K562 (cell line): ENCODE results near the gene COPG2. TPM values are rescaled to one million over a fixed set of nuclear protein-coding genes. Genes with fewer than 3 reads are reported as not detected.

Source experiments
- ATAC-seq: fragments of 200-7000 bp; cut with Tn5 transposase; 3 replicates; pipeline ENCODE4 v1.9.1; 2020; ENCODE audit warnings: moderate library complexity
- BruUV-seq: library from RNA; stranded (reverse); fragments of 400-500 nt; replicated peaks from 2 replicates; lab custom pipeline; 2021; lab: Mats Ljungman, UMichigan
- CTCF ChIA-PET: fragments of 300-600 bp; formaldehyde crosslinking; extraction: SDS; loops from one replicate; lab custom pipeline; 2021; ENCODE audit warnings: low intra/inter-chr PET ratio; lab: Yijun Ruan, JAX
- POLR2A ChIA-PET: fragments of 300-600, 350-650 bp; sonication (Branson Sonifier 250); formaldehyde crosslinking; extraction: SDS; loops from one replicate; lab custom pipeline; 2021; ENCODE audit warnings: antibody characterized with exemption, inconsistent platforms; lab: Yijun Ruan, JAX
- DNase-seq, 4 experiments: peaks; one replicate each; pipeline versions ENCODE4 v3.0.0 to v3.0.0-alpha.2; 2011 to 2018; ENCODE audit warnings: low spot score in 3 of 4, mixed read lengths in 3 of 4; ENCODE audit errors: extremely low read depth in 1 of 4
- FAIRE-seq: peaks from 2 replicates; lab custom pipeline; 2011; peaks lifted over from hg19 to GRCh38; lab: Jason Lieb, UNC
- H2AFZ ChIP-seq: 2 replicates; pipeline ENCODE4 v1.6.0; 2011; ENCODE audit warnings: low read depth, low read length, control low read depth, inconsistent platforms
- H3K27ac ChIP-seq: fragments of 200-600 bp; 3 replicates; pipeline ENCODE4 v1.8.0; 2011; ENCODE audit warnings: low read depth, mild to moderate bottlenecking, control low read depth, inconsistent platforms, low read length, moderate library complexity, mixed read lengths; ENCODE audit errors: extremely low read depth
- H3K27me3 ChIP-seq, 2 experiments: fragments of 300-600 bp in 1 of 2; 2 replicates in 1 of 2; 3 replicates in 1 of 2; pipeline versions ENCODE4 v1.6.0 to v1.8.0; 2011; ENCODE audit warnings: inconsistent platforms in 2 of 2, low read length in 2 of 2, mild to moderate bottlenecking in 1 of 2, mixed read lengths in 1 of 2, moderate library complexity in 1 of 2; ENCODE audit not compliant: control insufficient read depth in 2 of 2, insufficient read depth in 2 of 2
- H3K36me3 ChIP-seq: fragments of 300-600 bp; 3 replicates; pipeline ENCODE4 v1.8.0; 2011; ENCODE audit warnings: mild to moderate bottlenecking, low read length, inconsistent platforms; ENCODE audit not compliant: control insufficient read depth, insufficient read depth
- H3K4me1 ChIP-seq, 2 experiments: fragments of 200-600 bp in 1 of 2; replicated peaks in 1 of 2; 2 replicates in 1 of 2; 3 replicates in 1 of 2; pipeline versions ENCODE4 v1.5.1 to v1.8.0; 2011; ENCODE audit warnings: inconsistent platforms in 2 of 2, low read length in 2 of 2, mild to moderate bottlenecking in 1 of 2, mixed read lengths in 1 of 2, moderate library complexity in 1 of 2; ENCODE audit not compliant: control insufficient read depth in 2 of 2, insufficient read depth in 2 of 2
- H3K4me2 ChIP-seq: 2 replicates; pipeline ENCODE4 v1.6.1; 2011; ENCODE audit warnings: low read length, control low read depth, inconsistent platforms, mixed read lengths; ENCODE audit not compliant: insufficient read depth
- H3K4me3 ChIP-seq: fragments of 200-600 bp; sonication (generic), shearing (Covaris generic); 2 replicates; pipeline ENCODE4 v1.5.1; 2016; ENCODE audit warnings: control low read depth, inconsistent platforms
- H3K79me2 ChIP-seq: fragments of 200-600 bp; 3 replicates; pipeline ENCODE4 v1.8.0; 2011; ENCODE audit warnings: low read length, inconsistent platforms; ENCODE audit not compliant: control insufficient read depth, insufficient read depth
- H3K9ac ChIP-seq, 2 experiments: 2 replicates each; pipeline versions ENCODE4 v1.6.0 to v1.6.1; 2011; ENCODE audit warnings: low read depth in 2 of 2, low read length in 2 of 2, control low read depth in 1 of 2, inconsistent platforms in 1 of 2, mild to moderate bottlenecking in 1 of 2, mixed read lengths in 1 of 2; ENCODE audit not compliant: insufficient read depth in 1 of 2
- H3K9me1 ChIP-seq: one replicate; pipeline ENCODE4 v1.6.0; 2011; ENCODE audit warnings: inconsistent platforms, mild to moderate bottlenecking, low read length, moderate library complexity; ENCODE audit not compliant: control insufficient read depth, insufficient read depth
- H3K9me3 ChIP-seq: replicated peaks from 2 replicates; pipeline ENCODE4 v1.5.1; 2011; ENCODE audit warnings: low read depth, low read length, inconsistent platforms; ENCODE audit not compliant: control insufficient read depth, insufficient read depth
- H4K20me1 ChIP-seq: replicated peaks from 2 replicates; pipeline ENCODE4 v1.6.1; 2011; ENCODE audit warnings: low read length, inconsistent platforms, mixed read lengths; ENCODE audit not compliant: control insufficient read depth, insufficient read depth
- IFI16 ChIP-seq: fragments of 250-450 bp; sonication (Bioruptor Pico); IDR thresholded peaks from 2 replicates; pipeline ENCODE4 v2.1.2; 2022; ENCODE audit warnings: mild to moderate bottlenecking, inconsistent platforms
- IRF9 ChIP-seq: fragments of 450-650 bp; IDR thresholded peaks from 2 replicates; pipeline ENCODE4 v1.6.1; 2016; ENCODE audit warnings: missing biosample characterization, missing genetic modification characterization
- NR0B1 ChIP-seq: fragments of 450-650 bp; IDR thresholded peaks from one replicate; pipeline ENCODE4 v1.6.1; 2018; ENCODE audit warnings: mild to moderate bottlenecking, moderate library complexity; ENCODE audit not compliant: partially characterized antibody
- SREBF1 ChIP-seq: fragments of 150-350 bp; IDR thresholded peaks from 2 replicates; pipeline ENCODE4 v1.6.1; 2014; ENCODE audit warnings: antibody characterized with exemption, low read depth, low read length, borderline replicate concordance
- ZBTB8A ChIP-seq: fragments of 450-650 bp; IDR thresholded peaks from 2 replicates; pipeline ENCODE4 v1.6.1; 2018; ENCODE audit warnings: mild to moderate bottlenecking, moderate library complexity; ENCODE audit not compliant: partially characterized antibody
- ZNF561 ChIP-seq: fragments of 450-650 bp; formaldehyde crosslinking; conservative IDR thresholded peaks from 2 replicates; pipeline ENCODE4 v1.4.0; 2020; ENCODE audit warnings: mild to moderate bottlenecking, moderate library complexity
- ZNF695 ChIP-seq: fragments of 450-650 bp; formaldehyde crosslinking; IDR thresholded peaks from 2 replicates; pipeline ENCODE4 v1.4.0; 2020; ENCODE audit warnings: mild to moderate bottlenecking, moderate library complexity
- ZNF740 ChIP-seq, 3 experiments: fragments of 200-800 bp in 1 of 3; sonication (Bioruptor generic) in 1 of 3; sonication (generic) in 1 of 3; formaldehyde crosslinking in 1 of 3; IDR thresholded peaks; 2 replicates each; pipeline versions ENCODE4 v1.6.1 to v1.8.0; 2016 to 2022; ENCODE audit warnings: mild to moderate bottlenecking in 2 of 3, missing compliant biosample characterization in 2 of 3, missing genetic modification characterization in 2 of 3, missing genetic modification reagents in 1 of 3
- WGBS: fragments of 100-300 bp; shearing (Covaris generic); methylation state at CpG from one replicate; pipeline ENCODE4 v1.1.6; 2016; ENCODE audit warnings: low coverage, mixed read lengths; ENCODE audit not compliant: insufficient coverage; ENCODE audit errors: missing lambda C conversion rate; 5-methylcytosine and 5-hydroxymethylcytosine counted together
- in situ Hi-C: fragments of 300-500 bp; cut with MboI; formaldehyde crosslinking; loops from 4 replicates; pipeline ENCODE4 v1.15.0; 2018; ENCODE audit warnings: inconsistent platforms, mixed read lengths
- intact Hi-C: fragments of 100-400 bp; cut with micrococcal nuclease; formaldehyde crosslinking; loops from 2 replicates; pipeline ENCODE4 v1.14.2; 2022
- polyA plus RNA-seq, 8 experiments: library from polyadenylated mRNA; depleted of rRNA in 4 of 8; stranded (reverse) in 5 of 8; unstranded in 3 of 8; fragments of >200 nt; fragmentation: Nextera tagmentation in 2 of 8; fragmentation: Illumina TruSeq in 1 of 8; extraction: Ambion mirVana in 2 of 8; extraction: Trizol in 1 of 8; gene quantifications; 2 replicates each; pipeline versions ENCODE4 v1.2.1 to v1.2.3, GENCODE V29; 2011 to 2014; ENCODE audit warnings: inconsistent platforms in 1 of 8, missing spikeins in 1 of 8
- total RNA-seq, 7 experiments: library from RNA; depleted of rRNA in 6 of 7; stranded (reverse); fragments of >200 nt in 6 of 7; fragmentation: Illumina TruSeq in 2 of 7; extraction: Trizol in 2 of 7; gene quantifications; 2 replicates each; pipeline versions ENCODE4 v1.2.1 to v1.2.3, GENCODE V29; 2011 to 2021; ENCODE audit warnings: low replicate concordance in 1 of 7

The COPG2 gene
- total and polyA plus RNA-seq, 9 of the 15 experiments (the other 6 are each of a cell fraction or from before 2014, with no cell fraction given): 6.6 to 104 (median 32.5) TPM

- H3K9me1 ChIP-seq: no peaks in the 10 kb centered on the region
- H3K4me2 ChIP-seq: no peak overlapping the region
- H4K20me1 ChIP-seq: no peaks in the 10 kb centered on the region
- CTCF ChIA-PET: interaction anchor here (0.6 kb wide), 1 partner anchor 411 kb away, joined by 5 read pairs; no protein-coding TSS in a partner anchor
- peaks cover 8% of the 10 kb centered on the region; the same call in 2 of the 3 replicates for H3K36me3 ChIP-seq
- no peaks in the 10 kb centered on the region for H3K79me2 ChIP-seq
- H3K4me1 ChIP-seq: no peaks in the 10 kb centered on the region
- FAIRE-seq: no peak
- in situ Hi-C loops (no loop called here), intact Hi-C loops (no loop called here)
- POLR2A ChIA-PET: no interaction called here
- 70% methylated on average over 2 of the region's 2 CpGs for WGBS
- ATAC-seq: no peak
- no peak for DNase-seq
- no peak overlapping the region for H3K4me3 ChIP-seq
- no peak for TF ChIP-seq IFI16 (CRISPR knock-in tag)
- TF ChIP-seq SREBF1: no peak
- no peak for TF ChIP-seq IRF9 (tag)
- no peak for TF ChIP-seq NR0B1
- TF ChIP-seq ZNF561 (CRISPR knock-in tag): no peak
- TF ChIP-seq ZNF695 (CRISPR knock-in tag): no peak
- no peak for TF ChIP-seq ZNF740 (CRISPR knock-in tag; IDR thresholded peaks at IDR 0.05)
- no peak for TF ChIP-seq ZNF740 (tag; IDR thresholded peaks at IDR 0.05)
- TF ChIP-seq ZBTB8A: no peak
- H3K9me3 ChIP-seq: no peaks in the 10 kb centered on the region
- H2AFZ ChIP-seq: no peak overlapping the region
- no TSS peak for BruUV-seq
- H3K27me3 ChIP-seq: no peaks in the 10 kb centered on the region
- H3K9ac ChIP-seq: no peak overlapping the region; a peak in 1 of 4 replicates
- H3K27ac ChIP-seq: no peak overlapping the region
Measured at GRCh38 chr7:130559184-130559583, 109.4 kb downstream of the COPG2 start.
